CD4-positive, alpha-beta T cell treated with Interleukin-12 subunit alpha and Interleukin-12 subunit beta, for 1 hour (primary cell): ENCODE data around the gene KCNQ1OT1.

Source experiments
- DNase-seq: peaks from one replicate; pipeline ENCODE4 v3.0.0-alpha.2; 2020

The KCNQ1OT1 gene

GRCh38 chr11:2699531-2700414 is at the start of gene KCNQ1OT1:
KCNQ1OT1 (minus strand) TSS chr11:2699994.
- peak; percentile 92 for DNase-seq

- DNase-seq: no peak
Measured at GRCh38 chr11:2748814-2749554, 49.2 kb upstream of the KCNQ1OT1 start.

- no peak for DNase-seq
Measured at GRCh38 chr11:2748061-2748813, 48.4 kb upstream of the KCNQ1OT1 start.

GRCh38 chr11:2747248-2748027 is 47.6 kb upstream of the KCNQ1OT1 start:
- DNase-seq: no peak

- DNase-seq: no peak
Measured at GRCh38 chr11:2746401-2747247, 46.8 kb upstream of the KCNQ1OT1 start.

GRCh38 chr11:2745511-2745910 is 45.7 kb upstream of the KCNQ1OT1 start:
- DNase-seq: no peak

- no peak for DNase-seq
Measured at GRCh38 chr11:2744166-2744565, 44.4 kb upstream of the KCNQ1OT1 start.

- DNase-seq: no peak
Measured at GRCh38 chr11:2743427-2744110, 43.8 kb upstream of the KCNQ1OT1 start.

- DNase-seq: no peak
Measured at GRCh38 chr11:2742611-2743426, 43.0 kb upstream of the KCNQ1OT1 start.

GRCh38 chr11:2742201-2742600 is 42.4 kb upstream of the KCNQ1OT1 start:
- no peak for DNase-seq

GRCh38 chr11:2741377-2742131 is 41.8 kb upstream of the KCNQ1OT1 start:
- DNase-seq: no peak

- no peak for DNase-seq
Measured at GRCh38 chr11:2741006-2741376, 41.2 kb upstream of the KCNQ1OT1 start.

GRCh38 chr11:2740275-2740940 is 40.6 kb upstream of the KCNQ1OT1 start:
- no peak for DNase-seq

- DNase-seq: no peak
Measured at GRCh38 chr11:2739531-2740274, 39.9 kb upstream of the KCNQ1OT1 start.

GRCh38 chr11:2738551-2739431 is 39.0 kb upstream of the KCNQ1OT1 start:
- no peak for DNase-seq

- no peak for DNase-seq
Measured at GRCh38 chr11:2737866-2738265, 38.1 kb upstream of the KCNQ1OT1 start.

GRCh38 chr11:2737226-2737590 is 37.4 kb upstream of the KCNQ1OT1 start:
- no peak for DNase-seq
